ENCODE measurements around the gene ANKRD29.

ANKRD29 gene

GRCh38 chr18:23629444-23629946 lies 33.2 kb downstream of the ANKRD29 start:
- Histone ChIP-seq H3K4me1 (ENCODE audit: control extremely low read depth in 1 of 4, control insufficient read depth in 4 of 4, insufficient read depth in 4 of 4, low read length in 3 of 4) (peaks cover 0 to 2% (median under 1%) of the 10 kb centered on the region in 4 experiments), H3K27me3 (replicated peaks in 2 of 5; ENCODE audit: control insufficient read depth in 4 of 5, insufficient read depth in 5 of 5, low read length in 4 of 5) (no peaks in the 10 kb centered on the region), H3K36me3 (ENCODE audit: control insufficient read depth in 4 of 4, insufficient read depth in 4 of 4, low read length in 3 of 4) (no peaks in the 10 kb centered on the region), H3K4me3 (ENCODE audit: control insufficient read depth in 1 of 7, extremely low read depth in 1 of 7, insufficient read depth in 4 of 7, low read depth in 2 of 7, low read length in 6 of 7) (no peak overlapping the region), H3K9me3 (ENCODE audit: control extremely low read depth in 1 of 5, control insufficient read depth in 4 of 5, insufficient read depth in 2 of 5, low read depth in 1 of 5, low read length in 4 of 5) (no peaks in the 10 kb centered on the region), H3K27ac (ENCODE audit: insufficient read depth in 1 of 2, low read depth in 1 of 2, low read length in 2 of 2, poor library complexity in 1 of 2, severe bottlenecking in 2 of 2) (no peak overlapping the region)
- 98% methylated on average over 4 of the region's 4 CpGs for WGBS (ENCODE audit: insufficient coverage)
- DNase-seq = no peak
- ChIA-PET POLR2A (no interaction called here), CTCF (interaction anchor here (0.6 to 11.0 kb wide), 3 partner anchors 11 to 74 kb away, joined by 3 to 94 read pairs (median 5); no protein-coding TSS in a partner anchor)

GRCh38 chr18:23627970-23628369 lies 34.7 kb downstream of the ANKRD29 start:
- no peak overlapping the region for H3K27ac ChIP-seq (ENCODE audit: insufficient read depth in 1 of 2, low read depth in 1 of 2, low read length in 2 of 2, poor library complexity in 1 of 2, severe bottlenecking in 2 of 2)
- H3K36me3 ChIP-seq (ENCODE audit: control insufficient read depth in 4 of 4, insufficient read depth in 4 of 4, low read length in 3 of 4) = no peaks in the 10 kb centered on the region
- H3K9me3 ChIP-seq (ENCODE audit: control extremely low read depth in 1 of 5, control insufficient read depth in 4 of 5, insufficient read depth in 2 of 5, low read depth in 1 of 5, low read length in 4 of 5) = no peaks in the 10 kb centered on the region
- ChIA-PET CTCF (interaction anchor here (1.5 to 11.0 kb wide), 3 partner anchors 10 to 87 kb away, joined by 5 to 94 read pairs (median 7); no protein-coding TSS in a partner anchor), POLR2A (no interaction called here)
- no peak for DNase-seq
- H3K4me3 ChIP-seq (ENCODE audit: control insufficient read depth in 1 of 7, extremely low read depth in 1 of 7, insufficient read depth in 4 of 7, low read depth in 2 of 7, low read length in 6 of 7) = no peak overlapping the region
- no peaks in the 10 kb centered on the region for H3K4me1 ChIP-seq (ENCODE audit: control extremely low read depth in 1 of 4, control insufficient read depth in 4 of 4, insufficient read depth in 4 of 4, low read length in 3 of 4)
- no peaks in the 10 kb centered on the region for H3K27me3 ChIP-seq (replicated peaks in 2 of 5; ENCODE audit: control insufficient read depth in 4 of 5, insufficient read depth in 5 of 5, low read length in 4 of 5)

- ChIA-PET POLR2A (no interaction called here), CTCF (interaction anchor here (0.7 to 11.0 kb wide), 5 partner anchors 11 to 291 kb away, joined by 3 to 94 read pairs (median 7); no protein-coding TSS in a partner anchor)
- peak in 1 of 3 donors; percentile 16 for DNase-seq
- Histone ChIP-seq H3K4me3 (ENCODE audit: control insufficient read depth in 1 of 7, extremely low read depth in 1 of 7, insufficient read depth in 4 of 7, low read depth in 2 of 7, low read length in 6 of 7) (no peak overlapping the region), H3K27me3 (replicated peaks in 2 of 5; ENCODE audit: control insufficient read depth in 4 of 5, insufficient read depth in 5 of 5, low read length in 4 of 5) (no peaks in the 10 kb centered on the region), H3K4me1 (ENCODE audit: control extremely low read depth in 1 of 4, control insufficient read depth in 4 of 4, insufficient read depth in 4 of 4, low read length in 3 of 4) (no peaks in the 10 kb centered on the region), H3K27ac (ENCODE audit: insufficient read depth in 1 of 2, low read depth in 1 of 2, low read length in 2 of 2, poor library complexity in 1 of 2, severe bottlenecking in 2 of 2) (no peak overlapping the region), H3K9me3 (ENCODE audit: control extremely low read depth in 1 of 5, control insufficient read depth in 4 of 5, insufficient read depth in 2 of 5, low read depth in 1 of 5, low read length in 4 of 5) (no peaks in the 10 kb centered on the region), H3K36me3 (ENCODE audit: control insufficient read depth in 4 of 4, insufficient read depth in 4 of 4, low read length in 3 of 4) (no peaks in the 10 kb centered on the region)
- no CpG with 5 or more reads among the region's 3 CpGs for WGBS (ENCODE audit: insufficient coverage)
Observed at GRCh38 chr18:23627321-23627720, 35.4 kb downstream of the ANKRD29 start.

- H3K9me3 ChIP-seq (ENCODE audit: control extremely low read depth in 1 of 5, control insufficient read depth in 4 of 5, insufficient read depth in 2 of 5, low read depth in 1 of 5, low read length in 4 of 5) = no peaks in the 10 kb centered on the region
- H3K27ac ChIP-seq (ENCODE audit: insufficient read depth in 1 of 2, low read depth in 1 of 2, low read length in 2 of 2, poor library complexity in 1 of 2, severe bottlenecking in 2 of 2) = no peak overlapping the region
- no peaks in the 10 kb centered on the region for H3K4me1 ChIP-seq (ENCODE audit: control extremely low read depth in 1 of 4, control insufficient read depth in 4 of 4, insufficient read depth in 4 of 4, low read length in 3 of 4)
- DNase-seq = no peak
- POLR2A ChIA-PET = no interaction called here
- H3K4me3 ChIP-seq (ENCODE audit: control insufficient read depth in 1 of 7, extremely low read depth in 1 of 7, insufficient read depth in 4 of 7, low read depth in 2 of 7, low read length in 6 of 7) = no peak overlapping the region
- 73% methylated on average over 3 of the region's 4 CpGs for WGBS (ENCODE audit: insufficient coverage)
- no peaks in the 10 kb centered on the region for H3K36me3 ChIP-seq (ENCODE audit: control insufficient read depth in 4 of 4, insufficient read depth in 4 of 4, low read length in 3 of 4)
- peaks cover 0 to 4% (median 0%) of the 10 kb centered on the region in 5 experiments for H3K27me3 ChIP-seq (replicated peaks in 2 of 5; ENCODE audit: control insufficient read depth in 4 of 5, insufficient read depth in 5 of 5, low read length in 4 of 5)
- CTCF ChIA-PET = interaction anchor here (0.7 to 11.0 kb wide), 9 partner anchors 11 to 292 kb away, joined by 3 to 94 read pairs (median 5); no protein-coding TSS in a partner anchor
Observed at GRCh38 chr18:23626451-23627279, 36.0 kb downstream of the ANKRD29 start.

GRCh38 chr18:23623040-23623439 lies 39.7 kb downstream of the ANKRD29 start:
- POLR2A ChIA-PET = no interaction called here
- Histone ChIP-seq H3K4me1 (ENCODE audit: control extremely low read depth in 1 of 4, control insufficient read depth in 4 of 4, insufficient read depth in 4 of 4, low read length in 3 of 4) (peaks cover 2 to 19% (median 15%) of the 10 kb centered on the region in 4 experiments), H3K36me3 (ENCODE audit: control insufficient read depth in 4 of 4, insufficient read depth in 4 of 4, low read length in 3 of 4) (no peaks in the 10 kb centered on the region), H3K27ac (ENCODE audit: insufficient read depth in 1 of 2, low read depth in 1 of 2, low read length in 2 of 2, poor library complexity in 1 of 2, severe bottlenecking in 2 of 2) (no peak overlapping the region), H3K9me3 (ENCODE audit: control extremely low read depth in 1 of 5, control insufficient read depth in 4 of 5, insufficient read depth in 2 of 5, low read depth in 1 of 5, low read length in 4 of 5) (no peaks in the 10 kb centered on the region), H3K27me3 (replicated peaks in 2 of 5; ENCODE audit: control insufficient read depth in 4 of 5, insufficient read depth in 5 of 5, low read length in 4 of 5) (peaks cover 0 to 15% (median 12%) of the 10 kb centered on the region in 5 experiments), H3K4me3 (ENCODE audit: control insufficient read depth in 1 of 7, extremely low read depth in 1 of 7, insufficient read depth in 4 of 7, low read depth in 2 of 7, low read length in 6 of 7) (no peak overlapping the region)
- no peak for DNase-seq
- CTCF ChIA-PET = interaction anchor here (1.0 to 11.0 kb wide), 7 partner anchors 9 to 189 kb away, joined by 3 to 94 read pairs (median 4); no protein-coding TSS in a partner anchor
- WGBS (ENCODE audit: insufficient coverage) = no CpG with 5 or more reads among the region's 3 CpGs

GRCh38 chr18:23619388-23619881 lies 43.3 kb downstream of the ANKRD29 start:
- under 1% methylated on average over 35 of the region's 41 CpGs for whole genome bisulfite sequencing (ENCODE audit: insufficient coverage)
- peak; percentile 38 to 66 (median 56) for DNase-seq
- Histone ChIP-seq H3K36me3 (ENCODE audit: control insufficient read depth in 4 of 4, insufficient read depth in 4 of 4, low read length in 3 of 4) (no peaks in the 10 kb centered on the region), H3K4me1 (ENCODE audit: control extremely low read depth in 1 of 4, control insufficient read depth in 4 of 4, insufficient read depth in 4 of 4, low read length in 3 of 4) (peaks cover 2 to 20% (median 15%) of the 10 kb centered on the region in 4 experiments), H3K27me3 (replicated peaks in 2 of 5; ENCODE audit: control insufficient read depth in 4 of 5, insufficient read depth in 5 of 5, low read length in 4 of 5) (peaks cover 0 to 15% (median 12%) of the 10 kb centered on the region in 5 experiments), H3K9me3 (ENCODE audit: control extremely low read depth in 1 of 5, control insufficient read depth in 4 of 5, insufficient read depth in 2 of 5, low read depth in 1 of 5, low read length in 4 of 5) (no peaks in the 10 kb centered on the region), H3K4me3 (ENCODE audit: control insufficient read depth in 1 of 7, extremely low read depth in 1 of 7, insufficient read depth in 4 of 7, low read depth in 2 of 7, low read length in 6 of 7) (peak overlapping the region in 6 of 7 experiments; percentile 48 to 73 (median 66)), H3K27ac (ENCODE audit: insufficient read depth in 1 of 2, low read depth in 1 of 2, low read length in 2 of 2, poor library complexity in 1 of 2, severe bottlenecking in 2 of 2) (no peak overlapping the region)
- POLR2A ChIA-PET = no interaction called here
- CTCF ChIA-PET = interaction anchor here (1.0 to 11.0 kb wide), 5 partner anchors 10 to 493 kb away, joined by 3 to 94 read pairs (median 3); no protein-coding TSS in a partner anchor
